ENCODE measurements around the gene ACADVL. TPM values are rescaled to one million over a fixed set of nuclear protein-coding genes. Genes with fewer than 3 reads are reported as not detected.
A peak's percentile ranks its signal among the peaks of the same experiment; 100 is the strongest.

The ACADVL gene
- total RNA-seq, 1 donor: 163 TPM

DNA sequence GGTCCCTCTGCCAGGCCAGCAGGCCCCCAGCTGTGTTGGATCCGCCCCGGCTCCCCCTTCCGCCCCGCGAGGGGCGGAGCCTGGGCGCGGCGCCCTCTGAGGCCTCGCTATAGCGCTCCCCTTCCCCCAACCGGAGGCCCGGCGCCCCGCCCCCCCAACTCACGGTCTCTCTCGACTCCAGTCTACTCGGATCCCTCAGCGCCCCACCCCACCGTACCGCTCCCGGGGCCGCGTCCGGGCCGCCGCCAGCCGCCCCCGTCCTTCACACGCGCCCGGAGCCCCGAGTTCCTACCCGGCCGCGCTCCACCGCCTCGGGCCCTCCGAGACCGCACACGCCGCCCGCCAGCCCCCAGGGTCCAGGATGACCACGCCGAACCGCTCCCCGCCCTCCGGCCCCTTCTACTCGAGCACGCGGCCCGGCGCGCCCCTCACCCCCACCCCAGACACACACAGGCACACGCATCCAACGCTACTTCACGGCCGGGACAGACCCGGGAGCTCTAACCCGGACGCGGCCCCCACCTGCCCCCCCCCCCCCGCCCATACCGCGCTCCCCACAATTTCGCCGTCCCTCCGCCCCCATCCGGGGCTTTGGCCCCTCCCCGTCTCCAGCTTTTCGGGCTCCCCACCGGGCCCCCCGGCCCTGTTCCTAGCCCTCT lies 18.2 kb downstream of the ACADVL start:
- Histone ChIP-seq H4K20me1 (ENCODE audit: insufficient read depth, low read length) (peaks cover 34% of the 10 kb centered on the region), H3K4me1 (ENCODE audit: insufficient read depth, low read length) (peaks cover 44% of the 10 kb centered on the region), H2AFZ (ENCODE audit: low read length) (no peak overlapping the region), H3K79me2 (ENCODE audit: insufficient read depth, low read length) (peaks cover 83% of the 10 kb centered on the region), H3K4me2 (ENCODE audit: insufficient read depth, low read length) (peak overlapping the region; percentile 78), H3K27me3 (ENCODE audit: insufficient read depth, low read length) (no peaks in the 10 kb centered on the region), H3K4me3 (ENCODE audit: insufficient read depth, low read length) (peak overlapping the region; percentile 96), H3K27ac (ENCODE audit: low read depth, low read length) (peak overlapping the region; percentile 17), H3K36me3 (ENCODE audit: insufficient read depth, low read length) (peaks cover 42% of the 10 kb centered on the region), H3K9me3 (ENCODE audit: low read depth, low read length) (no peaks in the 10 kb centered on the region)
- peak; percentile 93 for DNase-seq (ENCODE audit: insufficient read length, low spot score, missing footprints)
- TF ChIP-seq, protein P1, sequence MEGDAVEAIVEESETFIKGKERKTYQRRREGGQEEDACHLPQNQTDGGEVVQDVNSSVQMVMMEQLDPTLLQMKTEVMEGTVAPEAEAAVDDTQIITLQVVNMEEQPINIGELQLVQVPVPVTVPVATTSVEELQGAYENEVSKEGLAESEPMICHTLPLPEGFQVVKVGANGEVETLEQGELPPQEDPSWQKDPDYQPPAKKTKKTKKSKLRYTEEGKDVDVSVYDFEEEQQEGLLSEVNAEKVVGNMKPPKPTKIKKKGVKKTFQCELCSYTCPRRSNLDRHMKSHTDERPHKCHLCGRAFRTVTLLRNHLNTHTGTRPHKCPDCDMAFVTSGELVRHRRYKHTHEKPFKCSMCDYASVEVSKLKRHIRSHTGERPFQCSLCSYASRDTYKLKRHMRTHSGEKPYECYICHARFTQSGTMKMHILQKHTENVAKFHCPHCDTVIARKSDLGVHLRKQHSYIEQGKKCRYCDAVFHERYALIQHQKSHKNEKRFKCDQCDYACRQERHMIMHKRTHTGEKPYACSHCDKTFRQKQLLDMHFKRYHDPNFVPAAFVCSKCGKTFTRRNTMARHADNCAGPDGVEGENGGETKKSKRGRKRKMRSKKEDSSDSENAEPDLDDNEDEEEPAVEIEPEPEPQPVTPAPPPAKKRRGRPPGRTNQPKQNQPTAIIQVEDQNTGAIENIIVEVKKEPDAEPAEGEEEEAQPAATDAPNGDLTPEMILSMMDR (IDR thresholded peaks at IDR 0.05; ENCODE audit: extremely low read depth, low read depth, low read length): no peak

DNA sequence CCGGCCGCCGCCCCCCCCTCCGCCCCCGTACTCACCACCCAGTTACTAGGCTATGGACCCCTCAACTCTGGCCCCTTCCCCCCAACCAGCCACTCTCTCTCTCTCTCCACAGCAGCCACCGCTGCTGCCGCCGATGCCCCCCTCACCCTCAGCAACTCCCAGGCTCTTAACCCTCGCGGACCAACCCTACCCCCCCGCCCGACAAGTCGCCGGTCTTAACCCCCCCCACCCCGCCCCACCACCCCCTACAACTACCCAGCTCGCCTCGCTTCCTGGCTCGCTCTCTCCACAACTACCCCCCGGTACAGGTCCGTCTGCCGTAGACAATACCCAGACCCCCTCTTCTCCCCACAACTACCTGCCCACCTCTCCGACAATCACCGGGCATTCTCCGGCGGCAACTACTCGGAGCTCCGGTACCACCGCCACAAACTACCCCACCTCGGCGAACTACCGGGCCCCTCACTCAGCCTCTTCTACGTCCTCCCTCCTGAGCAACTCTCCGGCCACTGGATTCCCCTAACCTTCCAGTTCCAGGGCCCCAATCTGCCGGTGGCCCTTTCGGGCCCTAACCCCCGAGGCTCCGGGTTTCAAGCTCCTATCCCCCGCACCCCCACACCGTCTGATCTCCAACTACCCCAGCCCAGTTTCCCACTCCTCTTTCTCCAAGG lies 18.8 kb downstream of the ACADVL start:
- DNase-seq (ENCODE audit: insufficient read length, low spot score, missing footprints): peak; percentile 89
- peak overlapping the region; percentile 96 for H3K4me3 ChIP-seq (ENCODE audit: insufficient read depth, low read length)
- peaks cover 34% of the 10 kb centered on the region for H4K20me1 ChIP-seq (ENCODE audit: insufficient read depth, low read length)
- no peak overlapping the region for H2AFZ ChIP-seq (ENCODE audit: low read length)
- peaks cover 81% of the 10 kb centered on the region for H3K79me2 ChIP-seq (ENCODE audit: insufficient read depth, low read length)
- H3K4me2 ChIP-seq (ENCODE audit: insufficient read depth, low read length): peak overlapping the region; percentile 69
- TF ChIP-seq, protein P1 (IDR thresholded peaks at IDR 0.05; ENCODE audit: extremely low read depth, low read depth, low read length): no peak
- no peaks in the 10 kb centered on the region for H3K27me3 ChIP-seq (ENCODE audit: insufficient read depth, low read length)
- H3K4me1 ChIP-seq (ENCODE audit: insufficient read depth, low read length): peaks cover 46% of the 10 kb centered on the region
- H3K9me3 ChIP-seq (ENCODE audit: low read depth, low read length): no peaks in the 10 kb centered on the region
- H3K36me3 ChIP-seq (ENCODE audit: insufficient read depth, low read length): peaks cover 42% of the 10 kb centered on the region
- H3K27ac ChIP-seq (ENCODE audit: low read depth, low read length): peak overlapping the region; percentile 75

- Histone ChIP-seq H3K27ac (ENCODE audit: low read depth, low read length) (peak within 1 kb of the TSS; percentile 84), H4K20me1 (ENCODE audit: insufficient read depth, low read length) (peaks cover 34% of the 10 kb centered on the region), H3K36me3 (ENCODE audit: insufficient read depth, low read length) (peaks cover 50% of the 10 kb centered on the region), H3K4me2 (ENCODE audit: insufficient read depth, low read length) (peak within 1 kb of the TSS; percentile 98), H3K27me3 (ENCODE audit: insufficient read depth, low read length) (no peaks in the 10 kb centered on the region), H2AFZ (ENCODE audit: low read length) (peak within 1 kb of the TSS; percentile 31), H3K9me3 (ENCODE audit: low read depth, low read length) (no peaks in the 10 kb centered on the region), H3K79me2 (ENCODE audit: insufficient read depth, low read length) (peaks cover 81% of the 10 kb centered on the region), H3K4me3 (ENCODE audit: insufficient read depth, low read length) (peak within 1 kb of the TSS; percentile 96), H3K4me1 (ENCODE audit: insufficient read depth, low read length) (peaks cover 48% of the 10 kb centered on the region)
- TF ChIP-seq, protein P1 (IDR thresholded peaks at IDR 0.05; ENCODE audit: extremely low read depth, low read depth, low read length): no peak
- peak; percentile 100 for DNase-seq (ENCODE audit: insufficient read length, low spot score, missing footprints)
Measured at GRCh38 chr17:7239091-7240027, 19.6 kb downstream of the ACADVL start, which contains the start of gene PHF23. Gene PHF23, minus strand, starts transcription at chr17:7239457. Its CDS starts 178 bp downstream, at chr17:7239279.

All from osteoblast (primary cell).